NCI-H2107 treated with DMSO at 0.1 percent for 48 hours (cell line): Measurements from ENCODE around the gene MYO1E.
A peak's percentile ranks its signal among the peaks of the same experiment; 100 is the strongest.
"Not testable (repeated sequence)": the region's sequence is repeated elsewhere in the genome, so short reads cannot be mapped to it uniquely, and the experiment has no call there.

Source experiments
- DNase-seq: peaks from one replicate; lab custom pipeline; 2025; ENCODE audit not compliant: unreplicated experiment; lab: John Stamatoyannopoulos, UW

MYO1E gene

DNA sequence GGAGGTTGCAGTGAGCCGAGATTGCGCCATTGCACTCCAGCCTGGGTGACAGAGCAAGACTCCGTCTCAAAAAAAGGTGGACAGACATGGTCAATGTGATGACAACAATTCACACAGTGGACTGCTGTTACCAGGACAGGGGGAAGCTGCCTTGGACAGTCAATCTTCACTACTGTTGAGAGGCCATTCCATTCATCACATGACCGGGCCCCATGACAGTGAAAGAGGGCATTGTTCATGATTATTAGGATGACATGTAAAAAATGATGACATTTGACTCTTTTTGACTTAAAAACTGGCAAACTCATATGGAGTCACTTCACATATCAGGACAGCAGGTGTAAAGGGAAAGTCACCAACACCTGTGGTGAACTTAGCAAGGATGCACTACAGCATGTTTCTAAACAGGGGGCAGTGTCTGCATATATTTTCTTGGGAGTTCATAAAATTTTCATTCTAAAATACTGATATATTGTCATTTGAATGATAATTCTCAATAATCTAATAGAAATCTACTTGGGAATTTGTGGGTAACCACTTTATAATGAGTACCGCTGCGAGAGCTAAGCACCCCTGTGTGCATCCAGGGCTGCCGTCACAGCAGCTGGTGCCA lies 200.3 kb downstream of the MYO1E start:
- no peak for DNase-seq

- no peak for DNase-seq
Observed at GRCh38 chr15:59171067-59171397, 201.6 kb downstream of the MYO1E start.

GRCh38 chr15:59170295-59171066 lies 202.2 kb downstream of the MYO1E start:
- DNase-seq = peak; percentile 31

- no peak for DNase-seq
Observed at GRCh38 chr15:59169251-59169708, 203.4 kb downstream of the MYO1E start.

- no peak for DNase-seq
Observed at GRCh38 chr15:59168536-59168935, 204.1 kb downstream of the MYO1E start.

DNA sequence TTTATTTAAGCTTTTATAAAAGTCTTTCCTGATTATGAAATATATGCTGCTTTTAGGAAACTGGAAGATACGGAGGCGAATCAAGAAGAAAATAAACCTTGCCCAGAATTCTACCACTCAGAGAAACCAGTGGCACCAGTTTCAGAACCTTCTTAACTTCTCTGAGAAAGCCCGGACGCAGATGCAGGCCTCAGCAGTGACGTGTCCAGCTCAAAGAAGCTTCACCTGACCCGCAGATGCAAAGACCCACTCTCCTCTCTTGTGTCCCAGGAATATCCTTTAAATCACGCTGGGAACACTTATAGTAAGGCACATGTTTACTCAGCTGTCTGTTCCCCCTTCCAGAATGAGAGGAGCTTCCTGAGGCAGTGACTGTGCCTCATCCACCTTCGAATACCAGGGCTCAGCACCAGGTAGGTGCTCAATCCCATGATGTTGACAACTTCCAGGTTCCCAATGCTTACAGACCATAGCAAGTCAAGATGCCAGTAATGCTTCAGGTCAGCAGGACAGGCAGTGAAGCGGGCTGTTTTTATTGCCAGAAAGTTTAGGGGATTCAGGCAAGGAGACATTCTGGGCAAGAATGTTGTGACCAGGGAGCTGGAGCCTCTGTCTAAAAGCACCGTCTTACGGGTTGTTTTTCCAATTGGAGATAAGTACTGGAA lies 205.9 kb downstream of the MYO1E start:
- DNase-seq = no peak

- DNase-seq = no peak
Observed at GRCh38 chr15:59166166-59166565, 206.5 kb downstream of the MYO1E start.

- DNase-seq = no peak
Observed at GRCh38 chr15:59165726-59166125, 206.9 kb downstream of the MYO1E start.

DNA sequence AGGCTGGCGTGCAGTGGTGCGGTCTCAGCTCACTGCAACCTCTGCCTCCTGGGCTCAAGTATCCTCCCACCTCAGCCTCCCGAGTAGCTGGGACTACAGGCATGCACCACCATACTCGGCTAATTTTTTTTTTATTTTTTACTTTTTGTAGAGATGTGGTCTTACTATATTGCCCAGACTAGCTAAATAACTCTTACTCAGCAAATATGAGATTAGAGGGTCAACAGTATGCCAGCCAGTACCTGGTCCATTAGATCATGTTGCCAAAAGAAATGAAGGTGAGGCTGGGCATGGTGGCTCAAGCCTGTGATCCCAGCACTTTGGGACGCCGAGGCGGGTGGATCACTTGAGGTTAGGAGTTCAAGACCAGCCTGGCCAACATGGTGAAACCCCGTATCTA lies 210.6 kb downstream of the MYO1E start:
- not testable (repeated sequence) for DNase-seq

GRCh38 chr15:59160880-59161593 lies 211.6 kb downstream of the MYO1E start:
- DNase-seq = peak; percentile 30

- no peak for DNase-seq
Observed at GRCh38 chr15:59159210-59159609, 213.5 kb downstream of the MYO1E start.

DNA sequence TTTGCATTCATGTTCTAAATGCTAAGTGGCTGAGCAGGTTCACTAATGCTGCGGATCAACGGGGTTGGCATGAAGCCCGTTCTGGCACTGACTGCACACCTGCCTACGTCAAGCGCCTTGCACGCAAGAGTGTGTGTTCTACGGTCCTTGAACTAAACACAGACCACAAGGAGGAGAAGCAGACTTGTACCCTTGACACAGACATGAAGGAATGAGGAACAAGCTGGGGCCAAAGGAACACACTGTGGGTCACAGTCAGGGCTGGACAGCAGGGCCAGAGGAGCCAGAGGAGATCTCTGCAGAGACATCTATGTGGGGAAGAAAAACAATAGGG lies 214.0 kb downstream of the MYO1E start:
- DNase-seq = peak; percentile 46

GRCh38 chr15:59157840-59158700 lies 214.6 kb downstream of the MYO1E start:
- DNase-seq = peak; percentile 46

GRCh38 chr15:59157396-59157795 lies 215.3 kb downstream of the MYO1E start:
- DNase-seq = no peak

DNA sequence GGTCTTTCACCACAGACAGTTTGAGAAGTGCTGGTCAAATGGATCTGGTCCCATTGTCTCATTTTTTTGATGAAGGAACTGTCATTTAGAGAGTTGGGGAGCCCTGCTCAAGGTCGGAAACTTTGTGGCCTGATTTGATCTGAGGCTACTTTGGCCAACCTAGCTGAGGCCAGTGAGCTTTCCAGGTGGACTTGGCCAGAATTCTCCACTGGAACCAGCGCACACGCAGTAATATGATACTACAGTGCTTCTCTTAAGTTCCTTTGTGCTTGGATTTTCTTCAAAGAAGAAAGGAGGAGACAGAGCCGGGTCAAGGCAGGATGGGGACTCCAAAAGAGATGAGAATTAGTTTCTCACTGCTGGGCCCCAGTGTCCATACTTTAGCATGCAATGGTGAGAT lies 217.2 kb downstream of the MYO1E start:
- no peak for DNase-seq

DNA sequence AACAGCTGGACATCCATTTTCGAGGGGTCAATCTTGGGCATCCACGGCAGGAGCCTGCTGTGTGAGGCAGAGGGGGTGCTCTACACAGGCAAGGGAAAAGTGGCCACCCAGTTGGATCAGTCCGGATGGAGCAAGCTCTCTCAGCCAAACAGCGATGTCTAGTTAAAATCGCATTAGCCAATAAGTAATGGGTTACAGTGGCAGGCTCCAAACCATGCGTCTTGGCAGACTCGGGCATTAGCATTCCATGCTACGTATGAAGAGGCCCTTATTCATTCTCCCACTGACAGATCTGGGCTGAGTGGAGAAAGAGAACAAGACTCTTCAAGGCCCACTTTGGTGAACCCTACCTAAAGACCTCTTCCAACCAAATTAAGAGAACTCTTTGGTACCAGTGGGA lies 218.4 kb downstream of the MYO1E start:
- no peak for DNase-seq

GRCh38 chr15:59153466-59153865 lies 219.2 kb downstream of the MYO1E start:
- DNase-seq = no peak

- DNase-seq = no peak
Observed at GRCh38 chr15:59152694-59153450, 219.8 kb downstream of the MYO1E start.

GRCh38 chr15:59150185-59150584 lies 222.5 kb downstream of the MYO1E start:
- DNase-seq = no peak
